Ascending aorta (tissue), 2 donors: ENCODE data around the gene TMEM272. TPM values are rescaled to one million over a fixed set of nuclear protein-coding genes. Genes with fewer than 3 reads are reported as not detected.

Experiments used
- DNase-seq, 2 donors: peaks; one replicate each; pipeline ENCODE4 v3.0.0-alpha.2; 2019; ENCODE audit warnings: low spot score in 2 of 2
- H3K27ac ChIP-seq, 2 donors: fragments of 200-600 bp; sonication (generic); one replicate each; pipeline ENCODE4 v1.5.1; 2016 to 2017; ENCODE audit warnings: mild to moderate bottlenecking in 1 of 2
- H3K27me3 ChIP-seq: fragments of 200-600 bp; sonication (generic); one replicate; pipeline ENCODE4 v1.5.1; 2017
- H3K36me3 ChIP-seq, 2 donors: fragments of 200-600 bp; sonication (generic); one replicate each; pipeline ENCODE4 v1.5.1; 2016
- H3K4me1 ChIP-seq, 2 donors: fragments of 200-600 bp; sonication (generic); one replicate each; pipeline ENCODE4 v1.5.1; 2016 to 2017; ENCODE audit warnings: mild to moderate bottlenecking in 1 of 2
- H3K4me3 ChIP-seq, 2 donors: fragments of 200-600 bp; sonication (generic); one replicate each; pipeline ENCODE4 v1.5.1; 2016 to 2017; ENCODE audit warnings: mild to moderate bottlenecking in 1 of 2
- H3K9me3 ChIP-seq, 2 donors: fragments of 200-600 bp; sonication (generic); one replicate each; pipeline ENCODE4 v1.5.1; 2016
- intact Hi-C: fragments of 100-400 bp; cut with DNase I; formaldehyde crosslinking; loops from one replicate; pipeline ENCODE4 v1.15.1; 2023
- total RNA-seq: library from RNA; depleted of rRNA; stranded (reverse); fragments of >200 nt; gene quantifications from one replicate; pipeline ENCODE4 v1.1.0, GENCODE V29; 2016
- TF ChIP-seq, protein P1 (sequence below), 3 experiments: fragments of 200-600 bp in 2 of 3; fragments of 450-650 bp in 1 of 3; sonication (generic) in 2 of 3; IDR thresholded peaks; one replicate each; pipeline ENCODE4 v1.5.1; 2016 to 2019; ENCODE audit warnings: antibody characterized with exemption in 3 of 3, mild to moderate bottlenecking in 1 of 3, moderate library complexity in 1 of 3

Gene TMEM272
- total RNA-seq, 1 donor from 2014 or later = not detected

DNA sequence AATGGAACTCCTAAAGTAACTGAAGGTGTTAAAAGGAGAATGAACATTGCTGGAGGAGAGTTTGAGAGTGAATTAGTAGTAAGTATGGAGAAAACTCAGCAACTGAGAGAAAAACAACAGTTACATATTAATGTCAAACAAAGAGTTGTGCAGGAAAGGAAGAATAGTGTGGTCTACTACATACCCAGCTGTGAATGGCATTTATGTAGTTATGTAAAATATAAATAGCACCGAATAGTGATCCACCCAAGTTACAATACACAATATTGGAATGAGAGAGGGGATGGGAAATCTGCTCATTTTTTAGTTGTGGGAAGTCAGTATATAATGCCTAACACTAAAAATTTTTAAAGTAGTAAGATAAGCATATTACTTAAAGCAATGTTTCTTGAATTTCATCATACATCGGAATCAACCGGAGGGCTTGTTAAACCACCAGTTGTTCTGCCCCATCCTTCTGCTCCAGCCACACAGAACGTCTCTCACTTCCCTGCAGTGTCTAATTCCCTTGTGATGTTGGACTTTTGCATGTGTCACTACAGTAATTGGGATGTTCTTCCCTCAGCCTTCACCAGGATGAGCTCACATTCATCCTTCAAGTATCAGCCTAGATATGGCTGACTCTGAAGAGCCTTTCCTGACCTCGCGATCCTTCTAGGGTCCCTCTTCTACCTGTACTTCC lies 28.3 kb upstream of the TMEM272 start:
- no peak for DNase-seq

DNA sequence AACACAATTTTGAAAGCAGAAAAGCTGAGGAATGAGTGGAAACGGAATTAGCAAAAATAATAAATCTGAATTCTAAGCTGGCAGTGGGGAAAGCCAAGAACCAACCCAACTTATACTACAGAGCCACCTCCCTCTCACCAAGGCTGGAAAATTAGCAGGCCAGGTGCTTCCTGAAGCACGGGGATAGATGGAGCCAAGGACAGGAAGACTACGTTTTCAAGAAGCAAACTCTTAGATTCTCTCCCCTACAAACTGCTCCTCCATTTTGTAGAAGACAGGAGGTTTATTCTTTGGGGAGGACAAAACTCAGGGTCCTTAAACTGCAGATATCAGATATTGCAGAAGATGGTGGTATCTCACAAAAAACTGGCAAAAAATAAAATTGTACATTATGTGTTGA lies 25.6 kb upstream of the TMEM272 start:
- no peaks in the 10 kb centered on the region for H3K36me3 ChIP-seq
- H3K4me3 ChIP-seq = no peak overlapping the region

More for the DNA sequence above, 28.3 kb upstream of the TMEM272 start:
- intact Hi-C loops = no loop called here
- Histone ChIP-seq H3K36me3 (no peaks in the 10 kb centered on the region), H3K4me1 (no peaks in the 10 kb centered on the region), H3K27ac (no peak overlapping the region), H3K9me3 (no peaks in the 10 kb centered on the region), H3K4me3 (no peak overlapping the region), H3K27me3 (no peaks in the 10 kb centered on the region)
- TF ChIP-seq, protein P1, sequence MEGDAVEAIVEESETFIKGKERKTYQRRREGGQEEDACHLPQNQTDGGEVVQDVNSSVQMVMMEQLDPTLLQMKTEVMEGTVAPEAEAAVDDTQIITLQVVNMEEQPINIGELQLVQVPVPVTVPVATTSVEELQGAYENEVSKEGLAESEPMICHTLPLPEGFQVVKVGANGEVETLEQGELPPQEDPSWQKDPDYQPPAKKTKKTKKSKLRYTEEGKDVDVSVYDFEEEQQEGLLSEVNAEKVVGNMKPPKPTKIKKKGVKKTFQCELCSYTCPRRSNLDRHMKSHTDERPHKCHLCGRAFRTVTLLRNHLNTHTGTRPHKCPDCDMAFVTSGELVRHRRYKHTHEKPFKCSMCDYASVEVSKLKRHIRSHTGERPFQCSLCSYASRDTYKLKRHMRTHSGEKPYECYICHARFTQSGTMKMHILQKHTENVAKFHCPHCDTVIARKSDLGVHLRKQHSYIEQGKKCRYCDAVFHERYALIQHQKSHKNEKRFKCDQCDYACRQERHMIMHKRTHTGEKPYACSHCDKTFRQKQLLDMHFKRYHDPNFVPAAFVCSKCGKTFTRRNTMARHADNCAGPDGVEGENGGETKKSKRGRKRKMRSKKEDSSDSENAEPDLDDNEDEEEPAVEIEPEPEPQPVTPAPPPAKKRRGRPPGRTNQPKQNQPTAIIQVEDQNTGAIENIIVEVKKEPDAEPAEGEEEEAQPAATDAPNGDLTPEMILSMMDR (IDR thresholded peaks at IDR 0.05) = no peak

DNA sequence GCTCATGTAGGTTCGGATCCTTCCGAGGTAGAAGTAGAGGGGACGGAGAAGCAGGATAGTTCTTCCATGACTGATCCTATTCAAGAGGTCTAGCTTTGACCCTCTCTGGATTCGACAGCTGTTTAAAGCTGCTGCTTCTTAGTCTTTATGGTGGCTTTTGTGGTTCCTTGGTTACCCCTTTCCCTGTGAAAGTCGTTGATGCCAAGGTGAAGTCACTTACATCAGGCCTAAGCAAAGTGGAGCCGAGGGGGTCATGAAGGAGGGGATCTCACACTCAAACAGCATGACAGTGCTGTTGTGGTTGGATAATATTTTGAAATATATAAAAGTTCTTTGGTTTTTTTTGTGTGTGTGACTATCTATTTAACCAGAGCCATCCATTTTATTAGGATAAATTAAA lies 24.9 kb upstream of the TMEM272 start:
- Histone ChIP-seq H3K9me3 (no peaks in the 10 kb centered on the region), H3K4me1 (no peaks in the 10 kb centered on the region), H3K27me3 (no peaks in the 10 kb centered on the region), H3K27ac (no peak overlapping the region), H3K36me3 (no peaks in the 10 kb centered on the region), H3K4me3 (no peak overlapping the region)
- intact Hi-C loops = no loop called here
- TF ChIP-seq, protein P1 (IDR thresholded peaks at IDR 0.05) = no peak
- DNase-seq = no peak

More for the DNA sequence above, 25.6 kb upstream of the TMEM272 start:
- H3K9me3 ChIP-seq = no peaks in the 10 kb centered on the region
- intact Hi-C loops = no loop called here
- TF ChIP-seq, protein P1 (IDR thresholded peaks at IDR 0.05) = no peak
- no peak for DNase-seq
- no peaks in the 10 kb centered on the region for H3K27me3 ChIP-seq
- no peaks in the 10 kb centered on the region for H3K4me1 ChIP-seq
- H3K27ac ChIP-seq = no peak overlapping the region

DNA sequence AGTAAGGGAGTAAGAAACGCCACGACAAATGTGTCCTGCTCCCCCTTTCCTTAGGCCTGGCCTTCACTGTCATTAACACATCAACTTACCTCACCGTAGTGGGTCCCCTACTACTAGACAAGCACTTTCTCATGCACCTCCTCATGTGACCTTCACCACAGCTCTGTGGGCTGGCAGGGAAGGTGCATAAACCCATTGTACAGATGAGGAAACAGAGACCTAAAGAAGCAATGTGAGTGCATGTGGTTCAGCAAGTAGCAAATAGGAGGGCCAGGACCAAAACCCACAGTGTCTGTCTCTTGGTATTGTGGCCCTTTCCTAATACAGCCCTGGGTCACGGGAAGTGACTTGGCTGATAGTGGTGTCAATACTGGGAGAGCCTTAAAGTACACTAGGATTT lies 22.1 kb upstream of the TMEM272 start:
- H3K4me1 ChIP-seq = no peaks in the 10 kb centered on the region
- no peak for DNase-seq
- H3K36me3 ChIP-seq = no peaks in the 10 kb centered on the region
- intact Hi-C loops = no loop called here
- no peak overlapping the region for H3K4me3 ChIP-seq
- no peaks in the 10 kb centered on the region for H3K9me3 ChIP-seq
- TF ChIP-seq, protein P1 (IDR thresholded peaks at IDR 0.05) = no peak
- no peaks in the 10 kb centered on the region for H3K27me3 ChIP-seq
- H3K27ac ChIP-seq = no peak overlapping the region

DNA sequence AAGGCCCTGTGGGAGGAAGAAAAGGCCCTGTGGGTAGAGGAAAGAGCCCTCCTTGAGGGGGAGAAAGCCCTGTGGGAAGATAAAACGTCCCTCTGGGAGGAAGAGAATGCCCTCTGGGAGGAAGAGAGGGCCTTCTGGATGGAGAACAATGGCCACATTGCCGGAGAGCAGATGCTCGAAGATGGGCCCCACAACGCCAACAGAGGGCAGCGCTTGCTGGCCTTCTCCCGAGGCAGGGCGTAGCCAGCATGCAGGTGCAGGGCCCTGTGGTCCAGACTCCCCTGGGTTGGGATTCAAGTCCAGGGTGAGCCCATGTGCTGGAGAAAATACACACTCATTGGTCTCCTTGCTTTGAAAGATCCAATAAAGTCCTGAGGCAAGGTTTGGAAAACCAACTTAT lies 20.9 kb upstream of the TMEM272 start:
- H3K27me3 ChIP-seq = no peaks in the 10 kb centered on the region
- intact Hi-C loops = no loop called here
- H3K4me1 ChIP-seq = no peaks in the 10 kb centered on the region
- H3K4me3 ChIP-seq = no peak overlapping the region
- H3K27ac ChIP-seq = no peak overlapping the region
- no peaks in the 10 kb centered on the region for H3K9me3 ChIP-seq
- TF ChIP-seq, protein P1 (IDR thresholded peaks at IDR 0.05) = no peak
- no peak for DNase-seq
- no peaks in the 10 kb centered on the region for H3K36me3 ChIP-seq

DNA sequence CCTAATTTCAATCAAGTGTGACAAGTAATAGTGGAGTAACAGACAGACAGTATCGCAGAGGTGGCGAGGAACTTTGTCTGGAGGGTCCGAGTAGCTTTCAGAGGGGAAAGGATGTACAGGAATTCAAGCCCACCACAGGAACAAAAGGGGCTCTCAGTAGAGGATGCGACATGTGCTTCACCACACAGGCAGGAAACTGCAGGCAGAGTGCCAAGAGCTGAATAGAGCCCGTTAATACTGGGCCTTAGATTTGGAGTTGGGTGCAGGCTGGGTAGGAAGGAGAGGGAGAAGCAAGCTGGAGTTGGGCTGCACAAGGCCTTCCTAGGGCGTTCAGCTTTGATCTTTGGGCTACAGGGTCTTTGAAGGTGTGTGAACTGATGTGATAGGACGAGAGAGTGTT lies 18.0 kb upstream of the TMEM272 start:
- no peaks in the 10 kb centered on the region for H3K4me1 ChIP-seq
- no peaks in the 10 kb centered on the region for H3K9me3 ChIP-seq
- TF ChIP-seq, protein P1 (IDR thresholded peaks at IDR 0.05) = no peak
- H3K27ac ChIP-seq = no peak overlapping the region
- intact Hi-C loops = no loop called here
- H3K4me3 ChIP-seq = no peak overlapping the region
- no peak for DNase-seq
- H3K36me3 ChIP-seq = no peaks in the 10 kb centered on the region
- no peaks in the 10 kb centered on the region for H3K27me3 ChIP-seq
